HEK293T (cell line): ENCODE data around the gene TRAF2.

Experiments
- BHLHE40 ChIP-seq: fragments of 450-650 bp; IDR thresholded peaks from 2 replicates; pipeline ENCODE4 v1.6.1; 2016; ENCODE audit warnings: mild to moderate bottlenecking, moderate library complexity, borderline replicate concordance
- CTBP1 ChIP-seq: fragments of 450-650 bp; IDR thresholded peaks from 2 replicates; pipeline ENCODE4 v1.6.1; 2016; ENCODE audit warnings: borderline replicate concordance
- ELF4 ChIP-seq: fragments of 450-650 bp; IDR thresholded peaks from 2 replicates; pipeline ENCODE4 v1.6.1; 2017; ENCODE audit warnings: antibody characterized with exemption
- FOXK2 ChIP-seq: fragments of 450-650 bp; IDR thresholded peaks from 2 replicates; pipeline ENCODE4 v1.6.1; 2016; ENCODE audit warnings: mild to moderate bottlenecking
- HDGF ChIP-seq: fragments of 450-650 bp; IDR thresholded peaks from 2 replicates; pipeline ENCODE4 v1.6.1; 2017; ENCODE audit warnings: antibody characterized with exemption, borderline replicate concordance
- PKNOX1 ChIP-seq: fragments of 450-650 bp; IDR thresholded peaks from 2 replicates; pipeline ENCODE4 v1.6.1; 2016
- SP1 ChIP-seq: fragments of 450-650 bp; IDR thresholded peaks from 2 replicates; pipeline ENCODE4 v1.6.1; 2017
- SUZ12 ChIP-seq: fragments of 450-650 bp; IDR thresholded peaks from 2 replicates; pipeline ENCODE4 v1.6.1; 2016; ENCODE audit warnings: mild to moderate bottlenecking
- ZNF384 ChIP-seq: fragments of 450-650 bp; IDR thresholded peaks from 2 replicates; pipeline ENCODE4 v1.6.1; 2016

DNA sequence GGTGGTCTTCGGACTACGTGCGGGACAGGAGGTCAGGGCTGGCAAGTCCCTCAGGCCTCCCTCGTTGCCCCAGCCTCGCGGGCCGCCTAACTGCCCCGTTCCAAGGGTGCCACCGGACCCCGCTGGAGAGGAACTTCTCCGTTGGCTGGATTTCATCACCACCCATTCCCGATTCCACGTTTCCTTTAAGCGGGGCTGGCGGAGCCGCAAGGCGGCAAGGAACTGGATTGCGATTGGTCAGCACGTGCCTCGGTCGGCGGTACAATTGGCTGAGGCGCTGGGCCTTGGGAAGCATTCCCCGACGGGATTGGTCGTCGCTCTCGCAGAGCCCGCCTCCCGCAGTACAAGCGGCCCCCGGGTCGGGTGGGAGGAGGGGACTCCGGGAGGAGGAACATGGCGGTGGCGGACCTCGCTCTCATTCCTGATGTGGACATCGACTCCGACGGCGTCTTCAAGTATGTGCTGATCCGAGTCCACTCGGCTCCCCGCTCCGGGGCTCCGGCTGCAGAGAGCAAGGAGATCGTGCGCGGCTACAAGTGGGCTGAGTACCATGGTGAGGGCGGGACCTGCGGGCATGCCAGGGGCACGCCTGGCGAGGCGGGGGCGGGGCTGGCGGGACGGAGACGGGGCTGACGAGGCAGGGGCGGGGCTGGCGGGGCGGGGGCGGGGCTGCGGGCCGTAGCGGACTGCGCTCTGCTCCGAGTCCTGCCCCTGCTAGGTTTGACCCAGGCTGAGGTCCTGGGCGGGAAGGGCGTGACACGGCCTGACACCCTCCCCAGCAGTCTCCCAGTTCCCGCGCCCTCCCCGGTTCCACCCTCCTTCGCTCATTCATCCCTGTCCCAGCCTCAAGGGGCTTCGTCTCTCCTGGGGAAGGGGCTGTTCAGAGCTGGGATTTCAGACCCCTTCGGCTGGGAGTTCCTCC lies 37.0 kb upstream of the TRAF2 start, which contains the start of gene PHPT1:
- TF ChIP-seq ELF4: no peak
- TF ChIP-seq BHLHE40: no peak
- TF ChIP-seq HDGF: no peak
- TF ChIP-seq SP1: no peak
- TF ChIP-seq CTBP1: no peak
- no peak for TF ChIP-seq FOXK2
- TF ChIP-seq SUZ12: no peak
- TF ChIP-seq PKNOX1: no peak
- TF ChIP-seq ZNF384: no peak
